H9 (cell line): ENCODE results near the gene MEF2C. TPM values are rescaled to one million over a fixed set of nuclear protein-coding genes. Genes with fewer than 3 reads are reported as not detected.

ENCODE experiments used
- DNase-seq: peaks from one replicate; pipeline ENCODE4 v3.0.0-alpha.2; 2017
- H2AFZ ChIP-seq: one replicate; pipeline ENCODE4 v1.6.1; 2013; ENCODE audit warnings: mild to moderate bottlenecking, low read length, control low read depth, moderate library complexity
- H2AK5ac ChIP-seq: 2 replicates; pipeline ENCODE4 v1.6.1; 2013; ENCODE audit warnings: low read length, control low read depth, mixed read lengths; ENCODE audit not compliant: insufficient read length
- H2BK120ac ChIP-seq: one replicate; pipeline ENCODE4 v1.6.1; 2013; ENCODE audit warnings: low read depth, mild to moderate bottlenecking, low read length, control low read depth, inconsistent platforms; ENCODE audit not compliant: poor library complexity, severe bottlenecking
- H2BK12ac ChIP-seq: 2 replicates; pipeline ENCODE4 v1.6.1; 2013; ENCODE audit warnings: low read length, control low read depth, mixed read lengths, low read depth; ENCODE audit not compliant: insufficient read length
- H2BK15ac ChIP-seq: 2 replicates; pipeline ENCODE4 v1.6.1; 2013; ENCODE audit warnings: low read depth, low read length, control low read depth
- H2BK20ac ChIP-seq: one replicate; pipeline ENCODE4 v1.6.1; 2013; ENCODE audit warnings: low read depth, mild to moderate bottlenecking, low read length, control low read depth, inconsistent platforms; ENCODE audit not compliant: poor library complexity, severe bottlenecking
- H2BK5ac ChIP-seq: 2 replicates; pipeline ENCODE4 v1.6.1; 2013; ENCODE audit warnings: low read length, control low read depth, mixed read lengths; ENCODE audit not compliant: insufficient read length
- H3K14ac ChIP-seq: 2 replicates; pipeline ENCODE4 v1.6.1; 2013; ENCODE audit warnings: low read length, control low read depth; ENCODE audit not compliant: insufficient read depth
- H3K18ac ChIP-seq: 2 replicates; pipeline ENCODE4 v1.6.1; 2013; ENCODE audit warnings: low read depth, mild to moderate bottlenecking, mixed read lengths, low read length, control low read depth; ENCODE audit not compliant: insufficient read length
- H3K23ac ChIP-seq: 2 replicates; pipeline ENCODE4 v1.6.1; 2013; ENCODE audit warnings: low read length, control low read depth, mixed read lengths, low read depth; ENCODE audit not compliant: insufficient read length
- H3K23me2 ChIP-seq: 2 replicates; pipeline ENCODE4 v1.6.1; 2013; ENCODE audit warnings: low read depth, mild to moderate bottlenecking, mixed read lengths, low read length, control low read depth; ENCODE audit not compliant: insufficient read length, poor library complexity, severe bottlenecking
- H3K27ac ChIP-seq: 2 replicates; pipeline ENCODE4 v1.5.1; 2013; ENCODE audit warnings: low read length, control low read depth, mixed read lengths, low read depth; ENCODE audit not compliant: insufficient read length
- H3K27me3 ChIP-seq: 2 replicates; pipeline ENCODE4 v1.6.1; 2013; ENCODE audit warnings: low read length, control low read depth, inconsistent platforms; ENCODE audit not compliant: insufficient read depth
- H3K4ac ChIP-seq: 2 replicates; pipeline ENCODE4 v1.6.1; 2013; ENCODE audit warnings: low read depth, mild to moderate bottlenecking, control low read depth, inconsistent platforms, low read length, moderate library complexity
- H3K4me1 ChIP-seq: 2 replicates; pipeline ENCODE4 v1.6.1; 2013; ENCODE audit warnings: low read length, control low read depth, inconsistent platforms; ENCODE audit not compliant: insufficient read depth
- H3K4me2 ChIP-seq: 2 replicates; pipeline ENCODE4 v1.6.1; 2013; ENCODE audit warnings: low read length, control low read depth, mixed read lengths; ENCODE audit not compliant: insufficient read length, insufficient read depth
- H3K56ac ChIP-seq: 2 replicates; pipeline ENCODE4 v1.6.1; 2013; ENCODE audit warnings: low read depth, mild to moderate bottlenecking, mixed read lengths, low read length, control low read depth; ENCODE audit not compliant: insufficient read length
- H3K79me1 ChIP-seq: 2 replicates; pipeline ENCODE4 v1.6.1; 2013; ENCODE audit warnings: low read depth, mild to moderate bottlenecking, moderate library complexity, low read length, control low read depth, inconsistent platforms; ENCODE audit not compliant: insufficient read depth, poor library complexity, severe bottlenecking
- H3K79me2 ChIP-seq: 2 replicates; pipeline ENCODE4 v1.6.1; 2013; ENCODE audit warnings: low read length, control low read depth, inconsistent platforms; ENCODE audit not compliant: insufficient read depth
- H3K9ac ChIP-seq: 2 replicates; pipeline ENCODE4 v1.6.1; 2013; ENCODE audit warnings: low read length, control low read depth, mixed read lengths; ENCODE audit not compliant: insufficient read length; ENCODE audit errors: extremely low read depth
- H3K9me3 ChIP-seq: one replicate; pipeline ENCODE4 v1.6.1; 2013; ENCODE audit warnings: low read depth, low read length, inconsistent platforms; ENCODE audit not compliant: control insufficient read depth
- H3T11ph ChIP-seq: one replicate; pipeline ENCODE4 v1.6.1; 2013; ENCODE audit warnings: mild to moderate bottlenecking, low read length, control low read depth, inconsistent platforms
- H4K20me1 ChIP-seq: one replicate; pipeline ENCODE4 v1.6.1; 2013; ENCODE audit not compliant: control insufficient read depth, insufficient read length, insufficient read depth
- H4K5ac ChIP-seq: 2 replicates; pipeline ENCODE4 v1.6.1; 2013; ENCODE audit warnings: low read depth, mild to moderate bottlenecking, mixed read lengths, low read length, control low read depth; ENCODE audit not compliant: insufficient read length
- H4K8ac ChIP-seq: replicated peaks from 2 replicates; pipeline ENCODE4 v1.6.1; 2013; ENCODE audit warnings: low read length, control low read depth, mixed read lengths, low read depth; ENCODE audit not compliant: insufficient read length
- H4K91ac ChIP-seq: 2 replicates; pipeline ENCODE4 v1.6.1; 2013; ENCODE audit warnings: low read depth, mild to moderate bottlenecking, moderate library complexity, mixed read lengths, low read length, control low read depth; ENCODE audit not compliant: insufficient read length
- H3K27ac Mint-ChIP-seq, 3 experiments: 2 replicates in 2 of 3; 3 replicates in 1 of 3; pipeline ENCODE4 v1.8.0; 2020 to 2021; ENCODE audit warnings: mixed read lengths in 3 of 3, mild to moderate bottlenecking in 1 of 3, moderate library complexity in 1 of 3
- H3K27me3 Mint-ChIP-seq: 2 replicates; pipeline ENCODE4 v1.8.0; 2021; ENCODE audit warnings: low read depth, mild to moderate bottlenecking, moderate library complexity, mixed read lengths
- H3K36me3 Mint-ChIP-seq, 3 experiments: 2 replicates in 2 of 3; 3 replicates in 1 of 3; pipeline ENCODE4 v1.8.0; 2020 to 2021; ENCODE audit warnings: low read depth in 3 of 3, mixed read lengths in 3 of 3; ENCODE audit not compliant: insufficient read depth in 1 of 3
- H3K4me1 Mint-ChIP-seq, 2 experiments: 2 replicates each; pipeline ENCODE4 v1.8.0; 2020; ENCODE audit warnings: mixed read lengths in 2 of 2
- H3K4me3 Mint-ChIP-seq, 2 experiments: 2 replicates in 1 of 2; 3 replicates in 1 of 2; pipeline ENCODE4 v1.8.0; 2020 to 2021; ENCODE audit warnings: mild to moderate bottlenecking in 2 of 2, mixed read lengths in 2 of 2, moderate library complexity in 1 of 2
- H3K9me3 Mint-ChIP-seq, 2 experiments: 2 replicates in 1 of 2; 3 replicates in 1 of 2; pipeline ENCODE4 v1.8.0; 2020; ENCODE audit warnings: mild to moderate bottlenecking in 2 of 2, mixed read lengths in 2 of 2, moderate library complexity in 1 of 2
- WGBS: extraction: QIAGEN DNeasy Blood & Tissue Kit; methylation state at CpG from one replicate; pipeline ENCODE4 v1.1.7; 2013; ENCODE audit warnings: missing lambda C conversion rate, low lambda C conversion rate, mixed read lengths; ENCODE audit not compliant: insufficient read length; ENCODE audit errors: extremely low coverage; 5-methylcytosine and 5-hydroxymethylcytosine counted together
- total RNA-seq: library from RNA; stranded (reverse); gene quantifications from 2 replicates; pipeline ENCODE4 v1.2.1, GENCODE V29; 2021
- TF ChIP-seq, protein P1 (sequence below): fragments of 200-600 bp; sonication (generic); conservative IDR thresholded peaks from 3 replicates; pipeline ENCODE4 v1.8.0; 2021; ENCODE audit warnings: antibody characterized with exemption, mild to moderate bottlenecking

MEF2C gene
- total RNA-seq, 1 experiment from 2014 or later, result 0.11 TPM

DNA sequence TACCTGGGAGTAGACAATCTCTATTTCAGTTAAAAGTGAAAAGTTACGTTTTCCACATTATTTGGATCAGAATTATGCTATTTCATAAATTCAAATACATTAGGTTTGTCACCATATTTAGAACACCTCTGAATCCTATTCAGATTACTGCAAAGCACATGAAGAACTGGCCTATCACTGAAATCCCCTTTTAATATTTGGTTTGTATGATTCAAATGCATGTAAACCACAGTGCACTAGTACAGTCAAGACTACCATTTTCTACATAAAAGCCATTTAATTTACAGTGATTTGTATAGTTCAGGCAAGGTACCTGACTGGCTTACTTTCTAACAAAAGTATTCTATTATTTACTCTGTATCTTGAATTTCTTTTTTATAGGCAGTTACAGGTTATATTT, 212.5 kb downstream of the MEF2C start:
- no peak overlapping the region for H3T11ph ChIP-seq
- H2BK5ac ChIP-seq, result no peak overlapping the region
- H3K23me2 ChIP-seq, result peaks cover 37% of the 10 kb centered on the region
- H4K20me1 ChIP-seq, result no peaks in the 10 kb centered on the region
- H3K9ac ChIP-seq, result no peak overlapping the region
- TF ChIP-seq, protein P1, sequence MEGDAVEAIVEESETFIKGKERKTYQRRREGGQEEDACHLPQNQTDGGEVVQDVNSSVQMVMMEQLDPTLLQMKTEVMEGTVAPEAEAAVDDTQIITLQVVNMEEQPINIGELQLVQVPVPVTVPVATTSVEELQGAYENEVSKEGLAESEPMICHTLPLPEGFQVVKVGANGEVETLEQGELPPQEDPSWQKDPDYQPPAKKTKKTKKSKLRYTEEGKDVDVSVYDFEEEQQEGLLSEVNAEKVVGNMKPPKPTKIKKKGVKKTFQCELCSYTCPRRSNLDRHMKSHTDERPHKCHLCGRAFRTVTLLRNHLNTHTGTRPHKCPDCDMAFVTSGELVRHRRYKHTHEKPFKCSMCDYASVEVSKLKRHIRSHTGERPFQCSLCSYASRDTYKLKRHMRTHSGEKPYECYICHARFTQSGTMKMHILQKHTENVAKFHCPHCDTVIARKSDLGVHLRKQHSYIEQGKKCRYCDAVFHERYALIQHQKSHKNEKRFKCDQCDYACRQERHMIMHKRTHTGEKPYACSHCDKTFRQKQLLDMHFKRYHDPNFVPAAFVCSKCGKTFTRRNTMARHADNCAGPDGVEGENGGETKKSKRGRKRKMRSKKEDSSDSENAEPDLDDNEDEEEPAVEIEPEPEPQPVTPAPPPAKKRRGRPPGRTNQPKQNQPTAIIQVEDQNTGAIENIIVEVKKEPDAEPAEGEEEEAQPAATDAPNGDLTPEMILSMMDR, result no peak
- H3K14ac ChIP-seq, result no peak overlapping the region
- Mint-ChIP-seq H3K27ac (no peak overlapping the region), H3K36me3 (no peaks in the 10 kb centered on the region), H3K27me3 (peaks cover 99% of the 10 kb centered on the region), H3K9me3 (no peaks in the 10 kb centered on the region; a peak in 2 of 5 replicates), H3K4me1 (peaks cover 67 to 76% of the 10 kb centered on the region in 2 experiments), H3K4me3 (no peak overlapping the region; a peak in 1 of 5 replicates)
- no peak overlapping the region for H2BK15ac ChIP-seq
- H2AK5ac ChIP-seq, result no peak overlapping the region
- no peak overlapping the region for H3K23ac ChIP-seq
- no peak overlapping the region for H3K4ac ChIP-seq
- H3K4me2 ChIP-seq, result no peak overlapping the region
- no peak overlapping the region for H4K5ac ChIP-seq
- no peaks in the 10 kb centered on the region for H3K9me3 ChIP-seq
- WGBS, result no CpG with 5 or more reads among the region's 1 CpG
- no peak overlapping the region for H2BK12ac ChIP-seq
- no peak overlapping the region for H3K18ac ChIP-seq
- no peak overlapping the region for H2BK120ac ChIP-seq
- H2BK20ac ChIP-seq, result no peak overlapping the region
- no peak overlapping the region for H3K27ac ChIP-seq
- no peak overlapping the region for H3K56ac ChIP-seq
- no peaks in the 10 kb centered on the region for H3K79me1 ChIP-seq
- peaks cover 7% of the 10 kb centered on the region; the same call in 1 of the 2 replicates for H3K4me1 ChIP-seq
- no peak overlapping the region for H4K8ac ChIP-seq
- DNase-seq, result no peak
- H2AFZ ChIP-seq, result no peak overlapping the region
- H3K27me3 ChIP-seq, result peaks cover 51% of the 10 kb centered on the region
- no peak overlapping the region for H4K91ac ChIP-seq
- no peaks in the 10 kb centered on the region for H3K79me2 ChIP-seq
